DMS53 treated with DMSO at 0.1 percent for 48 hours (cell line): ENCODE data around the gene ZNF329.

ENCODE experiments used
- DNase-seq: peaks from one replicate; lab custom pipeline; 2025; ENCODE audit not compliant: unreplicated experiment; lab: John Stamatoyannopoulos, UW

The ZNF329 gene

DNA sequence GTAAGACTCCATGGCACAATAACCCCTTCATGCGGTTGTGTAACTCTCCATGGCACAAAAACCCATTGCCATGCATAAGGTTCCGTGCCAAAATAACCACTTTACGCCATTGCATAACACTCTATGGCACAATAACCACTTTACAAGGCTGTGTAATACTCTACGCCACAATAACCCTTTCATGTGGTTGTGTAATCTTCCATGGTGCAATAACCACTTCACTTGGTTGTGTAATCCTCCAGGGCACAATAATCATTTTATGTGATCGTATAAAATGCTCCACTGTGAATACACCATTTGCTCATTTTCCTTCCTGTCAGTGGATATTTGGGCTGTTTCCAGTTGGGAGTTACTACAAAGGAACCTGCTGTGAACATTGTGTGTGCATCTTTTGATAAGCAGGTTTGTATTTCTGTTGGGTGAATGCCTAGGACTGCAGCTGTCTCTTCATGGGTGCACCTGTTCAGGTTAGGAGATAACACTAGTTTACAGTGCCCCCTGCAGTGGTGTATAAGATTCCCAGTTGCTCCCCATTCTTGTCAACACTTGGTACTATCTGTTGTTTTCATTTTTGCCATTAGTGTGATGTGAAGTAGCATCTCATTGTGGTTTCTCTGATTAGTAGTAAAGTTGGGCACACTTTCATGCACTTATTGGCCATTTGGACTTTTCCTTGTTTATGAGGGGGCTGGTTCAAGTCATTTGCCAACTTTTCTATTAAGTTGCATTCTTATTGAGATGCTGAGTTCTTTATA is 31.4 kb downstream of the ZNF329 start:
- DNase-seq = no peak

DNA sequence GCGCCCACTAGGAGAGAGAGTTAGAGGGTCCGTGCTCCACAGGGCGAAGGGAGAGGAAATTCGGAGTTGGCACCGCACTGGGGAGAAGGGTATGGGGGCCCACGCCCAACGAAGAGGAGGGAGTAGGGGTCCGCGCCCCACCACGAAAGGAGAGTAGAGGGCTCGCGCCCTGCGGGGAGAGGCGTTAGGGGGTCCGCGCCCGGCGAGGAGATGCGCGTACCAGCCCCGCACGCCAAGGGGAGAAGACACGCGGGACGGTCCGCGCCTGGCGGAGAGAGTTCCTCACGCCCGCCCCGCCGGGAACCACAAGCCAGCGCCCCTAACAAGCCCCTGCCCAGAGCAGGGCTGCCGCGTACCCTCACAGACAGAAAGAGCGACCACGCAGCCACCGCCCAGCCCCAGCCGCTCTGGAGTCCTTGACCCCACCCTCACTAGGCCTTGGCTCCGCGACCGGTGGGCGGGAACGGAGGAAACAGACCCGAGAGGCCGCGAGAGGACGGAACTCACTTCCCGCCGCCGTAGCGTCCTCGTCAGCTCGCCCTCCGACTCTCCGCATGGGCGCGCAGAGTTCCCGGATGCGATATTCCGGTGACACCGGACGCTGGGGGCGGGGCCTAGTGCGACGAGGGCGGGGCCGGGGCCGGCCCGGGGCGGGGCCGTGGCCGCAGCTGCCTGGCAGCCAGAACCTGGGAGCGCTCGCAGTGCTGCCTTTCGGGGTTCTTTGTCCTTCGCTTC is 32.6 kb downstream of the ZNF329 start:
- no peak for DNase-seq

GRCh38 chr19:58108546-58108817 is 42.1 kb downstream of the ZNF329 start:
- no peak for DNase-seq

DNA sequence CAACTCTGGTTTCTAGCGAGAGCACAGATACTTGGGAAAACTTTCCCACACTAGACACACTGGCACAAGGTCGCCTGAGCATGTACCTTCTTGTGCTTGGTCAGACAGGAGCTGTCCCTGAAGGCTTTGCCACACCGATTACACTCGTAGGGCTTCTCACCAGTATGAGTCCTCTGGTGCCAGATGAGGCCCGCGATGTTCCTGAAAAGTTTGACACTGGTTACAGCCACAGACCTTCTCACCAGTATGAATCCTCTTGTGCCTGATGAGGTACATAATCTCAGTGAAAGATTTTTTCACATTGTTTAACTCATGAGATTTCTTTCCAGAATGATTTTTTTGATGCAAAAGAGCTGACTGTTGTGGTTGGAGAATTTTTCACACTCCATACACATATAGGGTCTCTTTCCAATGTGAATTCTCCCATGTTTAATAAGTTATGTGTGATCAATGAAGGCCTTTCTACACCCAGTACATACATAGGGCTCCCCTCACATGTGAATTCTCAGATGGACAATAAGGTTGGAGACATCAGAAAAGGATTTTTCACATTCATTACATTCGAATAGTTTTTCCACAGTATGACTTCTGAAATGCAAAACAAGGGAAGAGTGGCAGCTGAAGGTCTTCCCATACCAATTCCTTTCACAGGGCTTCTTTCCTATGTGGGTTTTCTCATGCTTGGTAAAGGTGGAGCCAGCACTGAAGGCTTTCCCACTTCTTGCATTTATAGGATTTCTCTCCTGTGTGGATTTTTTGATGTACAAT is 42.6 kb downstream of the ZNF329 start:
- DNase-seq = no peak

DNA sequence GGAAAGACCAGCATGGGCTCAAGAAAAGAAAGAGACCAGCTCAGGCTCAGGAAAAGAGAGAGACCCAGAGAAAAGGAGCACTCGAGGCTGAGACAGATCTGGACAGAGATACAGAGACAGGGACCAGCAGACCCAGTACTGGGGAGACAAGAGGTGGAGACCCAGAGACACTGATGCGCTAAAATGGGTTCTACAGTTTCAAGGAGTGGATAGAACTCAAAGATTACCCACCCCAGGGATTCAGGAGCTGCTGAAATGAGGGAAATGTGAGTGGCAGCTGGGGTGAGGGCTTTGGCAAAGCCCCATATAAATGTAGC is 51.9 kb downstream of the ZNF329 start:
- DNase-seq = no peak

DNA sequence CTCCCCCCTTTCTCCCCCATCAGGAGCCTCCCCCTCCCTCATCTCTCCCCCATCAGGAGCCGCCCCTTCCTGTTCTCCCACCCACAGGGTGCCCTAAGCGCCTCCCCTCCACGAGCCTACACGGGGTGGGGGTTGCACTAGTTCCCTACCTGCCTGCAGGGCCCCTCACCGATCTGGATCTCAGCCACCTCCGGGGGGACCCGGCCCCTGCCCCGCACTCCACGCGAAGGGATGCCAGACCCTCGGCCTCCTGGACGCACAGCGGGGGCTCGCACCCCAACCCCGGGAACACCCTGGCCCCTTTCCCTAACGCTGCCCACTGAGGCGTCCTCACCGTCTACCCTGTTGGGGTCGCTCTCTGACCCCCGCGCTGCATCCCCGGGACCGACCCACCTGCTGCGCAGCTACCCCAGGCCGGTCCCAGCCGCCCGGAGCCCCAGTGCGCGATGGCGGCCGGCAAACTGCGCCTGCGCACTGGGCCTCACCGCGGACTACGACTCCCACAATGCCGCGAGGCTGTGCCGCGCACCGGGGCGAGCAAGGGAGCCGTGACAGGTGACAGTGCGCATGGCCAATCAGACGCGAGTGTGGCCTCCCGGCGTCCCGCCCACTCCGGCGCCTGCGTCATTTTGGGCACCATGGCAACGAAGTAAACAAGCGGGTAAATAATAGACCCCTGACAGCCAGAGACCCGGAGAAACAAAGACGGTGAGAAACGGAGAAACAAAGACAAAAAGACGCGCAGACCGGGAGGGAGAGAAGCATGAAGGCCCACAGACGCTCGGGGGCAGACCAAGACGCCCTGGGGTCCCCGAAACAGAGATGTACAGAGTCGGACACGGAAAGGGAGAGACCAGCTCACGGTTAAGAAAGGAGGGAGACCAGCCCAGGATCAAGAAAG is 52.6 kb downstream of the ZNF329 start, which contains the start of gene ZSCAN18:
TSS of gene ZSCAN18 (minus strand) at position 451 of the 901 bp plus-strand sequence. CDS start 7,964 bp downstream, outside the sequence.
- peak; percentile 69 for DNase-seq

GRCh38 chr19:58097349-58097748 is 53.2 kb downstream of the ZNF329 start:
- no peak for DNase-seq

DNA sequence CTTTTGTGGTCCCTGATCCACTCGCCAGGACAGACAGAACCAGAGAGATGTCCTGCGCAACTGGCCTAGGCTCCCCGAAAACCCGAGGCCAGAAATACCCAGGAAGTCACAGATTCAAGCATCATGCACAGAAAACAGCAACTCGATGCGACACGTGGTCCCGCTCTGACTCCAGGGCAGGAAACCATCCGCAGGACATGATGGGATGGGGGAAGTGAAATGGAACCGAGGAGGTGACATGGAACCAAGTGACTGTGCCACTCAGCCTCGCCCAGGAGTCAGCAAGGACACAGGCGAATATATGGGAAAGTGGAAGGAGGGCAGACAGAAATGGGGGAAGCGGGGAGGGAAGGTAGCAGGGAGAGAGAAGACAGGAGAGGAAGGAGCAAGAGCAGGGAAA is 53.7 kb downstream of the ZNF329 start:
- no peak for DNase-seq

DNA sequence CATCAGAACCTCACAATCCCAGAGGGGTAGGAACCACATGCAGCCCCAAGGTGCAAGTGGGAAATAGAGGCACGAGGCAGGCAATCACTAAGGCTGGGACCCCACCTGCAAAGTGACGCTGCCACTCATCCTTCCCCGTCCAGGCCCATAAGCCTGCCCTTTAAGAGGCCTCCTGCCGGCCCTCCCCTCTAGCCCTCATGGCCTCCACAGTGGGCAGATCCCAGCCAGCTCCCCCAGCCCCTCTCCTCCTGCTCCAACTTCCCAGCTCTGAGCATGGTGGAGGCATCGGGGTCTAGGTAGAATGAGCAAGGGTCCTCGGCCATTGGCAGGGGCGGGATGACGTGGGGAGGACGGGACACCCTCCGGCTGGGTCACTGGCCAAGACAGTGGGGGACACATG is 55.3 kb downstream of the ZNF329 start:
- DNase-seq = no peak

DNA sequence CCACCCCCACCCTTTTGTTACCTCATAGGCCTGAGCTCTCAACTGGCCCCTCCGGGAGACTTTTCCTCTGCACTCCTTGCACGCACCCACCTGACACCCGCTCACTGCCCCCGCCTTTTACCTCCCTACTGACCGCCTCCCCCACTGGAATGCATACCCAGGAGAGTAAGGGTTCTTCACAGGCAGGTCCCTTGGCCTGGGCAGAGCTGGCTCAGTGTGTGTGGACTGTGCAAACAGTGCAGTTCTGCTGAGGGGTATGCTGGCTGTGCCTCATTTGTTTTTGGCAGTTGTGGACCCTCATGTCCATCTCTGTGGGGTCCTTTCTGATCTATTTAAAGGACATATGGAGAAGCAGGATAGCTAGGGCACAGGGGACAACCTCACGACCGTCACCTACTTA is 57.5 kb downstream of the ZNF329 start:
- DNase-seq = no peak

- no peak for DNase-seq
These were observed 59.2 kb downstream of the ZNF329 start for GRCh38 chr19:58091251-58091995.

DNA sequence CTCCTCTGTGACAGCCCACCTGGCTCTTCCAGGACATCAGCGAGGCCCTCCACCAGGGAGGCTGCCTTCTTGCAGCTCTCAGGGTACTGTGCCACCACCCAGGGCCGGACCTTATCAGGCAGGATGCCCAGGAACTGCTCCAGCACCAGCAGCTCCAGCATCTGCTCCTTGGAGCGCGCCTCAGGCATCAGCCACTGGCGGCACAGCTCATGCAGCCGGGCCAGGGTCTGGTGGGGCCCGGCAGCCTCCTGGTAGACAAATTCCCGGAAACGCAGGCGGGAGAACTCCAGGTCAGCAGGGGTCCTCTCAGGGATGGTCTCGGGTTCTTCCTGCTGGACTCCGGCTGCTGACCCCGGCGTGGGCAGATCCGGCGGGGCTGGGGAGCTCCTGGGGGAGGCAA is 60.7 kb downstream of the ZNF329 start:
- no peak for DNase-seq

DNA sequence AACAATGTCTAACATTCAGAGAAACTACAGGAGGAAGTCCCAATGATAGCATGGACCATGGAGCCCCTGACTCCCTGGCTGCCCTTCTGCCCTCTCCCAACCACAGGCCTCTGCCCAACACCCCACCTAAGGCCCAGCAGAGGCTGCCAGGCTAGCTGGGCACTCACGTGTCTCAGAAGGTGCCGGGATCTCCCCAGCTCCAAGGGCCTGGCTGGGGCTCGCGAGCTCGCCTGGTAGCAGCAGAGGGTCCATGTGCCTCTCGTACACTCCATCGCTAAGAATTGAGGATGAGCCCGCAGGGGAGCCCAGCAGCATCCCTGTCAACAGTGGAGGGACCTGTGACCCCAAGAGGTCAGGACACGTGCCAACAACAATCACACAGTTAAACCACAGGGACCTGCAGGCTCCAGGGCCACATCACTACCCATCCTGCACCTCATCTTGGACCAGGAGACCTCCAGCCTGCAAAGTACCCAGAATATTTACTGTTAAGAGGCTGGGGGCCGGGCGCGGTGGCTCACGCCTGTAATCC is 62.0 kb downstream of the ZNF329 start:
- DNase-seq = no peak

GRCh38 chr19:58086825-58087710 is 63.5 kb downstream of the ZNF329 start:
- DNase-seq = no peak

GRCh38 chr19:58085348-58085875 is 65.2 kb downstream of the ZNF329 start:
- no peak for DNase-seq

DNA sequence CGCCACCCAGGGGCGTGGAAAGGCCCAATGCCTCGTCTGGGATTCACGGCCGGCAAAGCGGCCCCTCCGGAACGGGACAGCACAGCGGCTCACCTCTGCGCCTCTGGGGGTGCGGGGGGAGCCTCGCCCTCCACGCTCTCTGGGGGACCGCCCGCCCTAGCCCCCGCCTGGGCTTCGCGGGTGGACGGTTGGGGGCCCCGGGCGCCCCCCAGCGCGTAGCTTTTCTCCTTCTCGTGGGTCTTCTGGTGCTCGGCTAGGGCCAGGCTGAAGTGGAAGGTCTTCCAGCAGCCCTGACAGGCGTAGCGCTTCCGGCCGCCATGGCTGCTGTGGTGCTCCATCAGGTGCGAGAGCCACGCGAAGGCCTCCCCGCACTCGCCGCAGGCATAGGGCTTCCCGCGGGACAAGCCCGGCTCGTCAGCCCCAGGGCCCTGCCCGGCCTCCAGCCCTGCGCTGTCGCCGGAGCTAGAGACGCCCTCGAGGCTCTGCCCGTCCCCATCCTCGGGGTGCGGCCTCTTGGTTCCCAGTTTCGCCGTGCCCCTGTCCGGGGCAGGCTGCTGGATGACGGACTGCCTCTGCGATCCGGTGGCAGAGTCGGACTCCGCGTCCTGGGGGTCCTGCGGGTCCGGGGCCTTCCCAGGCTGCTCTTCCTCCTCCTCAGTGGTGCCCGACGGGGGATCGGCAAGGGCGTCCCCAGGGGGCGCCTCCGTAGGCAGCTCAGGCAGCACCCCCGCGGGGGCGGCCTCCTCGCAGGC is 65.8 kb downstream of the ZNF329 start:
- DNase-seq = no peak

- DNase-seq = no peak
These were observed 67.6 kb downstream of the ZNF329 start for GRCh38 chr19:58083021-58083420.

GRCh38 chr19:58079792-58080191 is 70.8 kb downstream of the ZNF329 start:
- DNase-seq = no peak
